Mesothelial cell of epicardium (in vitro differentiated cells): Measurements from ENCODE around the gene NUDT16L1. TPM values are rescaled to one million over a fixed set of nuclear protein-coding genes. Genes with fewer than 3 reads are reported as not detected.

ENCODE experiments used
- DNase-seq, 2 experiments: peaks; one replicate each; pipeline ENCODE4 v3.0.0; 2021; ENCODE audit warnings: low spot score in 2 of 2; ENCODE audit not compliant: unreplicated experiment in 2 of 2
- H3K27ac Mint-ChIP-seq: 2 replicates; pipeline ENCODE4 v1.8.0; 2021; ENCODE audit warnings: mixed read lengths
- H3K27me3 Mint-ChIP-seq: 2 replicates; pipeline ENCODE4 v1.8.0; 2021; ENCODE audit warnings: low read depth, mixed read lengths
- H3K36me3 Mint-ChIP-seq: 2 replicates; pipeline ENCODE4 v1.8.0; 2021; ENCODE audit warnings: mixed read lengths
- H3K4me1 Mint-ChIP-seq: 2 replicates; pipeline ENCODE4 v1.8.0; 2021; ENCODE audit warnings: mixed read lengths
- H3K4me3 Mint-ChIP-seq: 2 replicates; pipeline ENCODE4 v1.8.0; 2021; ENCODE audit warnings: mild to moderate bottlenecking, moderate library complexity, mixed read lengths
- H3K9me3 Mint-ChIP-seq: 2 replicates; pipeline ENCODE4 v1.8.0; 2021; ENCODE audit warnings: mixed read lengths
- microRNA-seq: library from miRNA; unstranded; fragments of <30 nt; microRNA quantifications from one replicate; pipeline ENCODE4 v1.2.0, GENCODE V29; 2021; ENCODE audit warnings: inconsistent platforms, mixed read lengths
- total RNA-seq: library from RNA; stranded (reverse); gene quantifications from 3 replicates; pipeline ENCODE4 v1.2.1, GENCODE V29; 2021
- TF ChIP-seq, protein P1 (sequence below): fragments of 200-600 bp; sonication (generic); IDR thresholded peaks from one replicate; pipeline ENCODE4 v1.5.0; 2021; ENCODE audit warnings: antibody characterized with exemption; ENCODE audit not compliant: unreplicated experiment

The NUDT16L1 gene
- total RNA-seq, 1 donor from 2014 or later = 33.0 TPM

DNA sequence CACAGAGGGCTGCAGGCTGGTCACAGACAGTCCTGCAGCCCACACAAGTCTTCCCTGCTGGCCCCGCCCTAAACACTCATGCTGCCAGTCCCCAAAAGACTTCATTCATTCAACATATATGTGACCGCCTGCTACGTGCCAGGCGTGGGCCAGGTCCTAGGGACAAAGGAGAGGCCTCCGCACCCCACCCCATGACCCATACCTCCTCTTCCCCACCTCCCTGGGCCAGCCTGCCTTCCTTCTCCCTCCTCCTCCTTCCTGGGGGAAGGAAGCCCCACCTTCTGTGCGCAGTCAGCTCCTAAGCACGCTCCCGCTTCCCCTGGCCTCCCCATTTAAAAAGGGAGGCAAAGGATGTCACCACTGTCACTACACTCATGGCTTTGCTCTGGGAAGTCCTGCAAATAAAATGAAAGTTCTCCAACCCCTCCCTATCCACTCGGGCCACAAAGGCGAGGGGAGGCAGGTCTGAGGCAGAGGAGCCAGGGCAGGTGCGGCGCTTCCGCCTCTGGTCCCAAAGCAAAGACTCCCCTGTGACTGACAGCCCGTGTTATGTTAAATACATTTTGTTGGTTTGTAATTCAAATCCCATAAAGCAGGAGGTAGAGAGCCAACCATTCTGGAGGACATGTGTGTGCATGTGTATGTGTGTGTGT is 50.0 kb downstream of the NUDT16L1 start:
- no peaks in the 10 kb centered on the region for H3K9me3 Mint-ChIP-seq
- H3K27ac Mint-ChIP-seq = no peak overlapping the region
- no peak for DNase-seq
- H3K4me3 Mint-ChIP-seq = no peak overlapping the region
- no peaks in the 10 kb centered on the region for H3K4me1 Mint-ChIP-seq
- peaks cover 2% of the 10 kb centered on the region for H3K27me3 Mint-ChIP-seq
- H3K36me3 Mint-ChIP-seq = no peaks in the 10 kb centered on the region
- TF ChIP-seq, protein P1, sequence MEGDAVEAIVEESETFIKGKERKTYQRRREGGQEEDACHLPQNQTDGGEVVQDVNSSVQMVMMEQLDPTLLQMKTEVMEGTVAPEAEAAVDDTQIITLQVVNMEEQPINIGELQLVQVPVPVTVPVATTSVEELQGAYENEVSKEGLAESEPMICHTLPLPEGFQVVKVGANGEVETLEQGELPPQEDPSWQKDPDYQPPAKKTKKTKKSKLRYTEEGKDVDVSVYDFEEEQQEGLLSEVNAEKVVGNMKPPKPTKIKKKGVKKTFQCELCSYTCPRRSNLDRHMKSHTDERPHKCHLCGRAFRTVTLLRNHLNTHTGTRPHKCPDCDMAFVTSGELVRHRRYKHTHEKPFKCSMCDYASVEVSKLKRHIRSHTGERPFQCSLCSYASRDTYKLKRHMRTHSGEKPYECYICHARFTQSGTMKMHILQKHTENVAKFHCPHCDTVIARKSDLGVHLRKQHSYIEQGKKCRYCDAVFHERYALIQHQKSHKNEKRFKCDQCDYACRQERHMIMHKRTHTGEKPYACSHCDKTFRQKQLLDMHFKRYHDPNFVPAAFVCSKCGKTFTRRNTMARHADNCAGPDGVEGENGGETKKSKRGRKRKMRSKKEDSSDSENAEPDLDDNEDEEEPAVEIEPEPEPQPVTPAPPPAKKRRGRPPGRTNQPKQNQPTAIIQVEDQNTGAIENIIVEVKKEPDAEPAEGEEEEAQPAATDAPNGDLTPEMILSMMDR = no peak

DNA sequence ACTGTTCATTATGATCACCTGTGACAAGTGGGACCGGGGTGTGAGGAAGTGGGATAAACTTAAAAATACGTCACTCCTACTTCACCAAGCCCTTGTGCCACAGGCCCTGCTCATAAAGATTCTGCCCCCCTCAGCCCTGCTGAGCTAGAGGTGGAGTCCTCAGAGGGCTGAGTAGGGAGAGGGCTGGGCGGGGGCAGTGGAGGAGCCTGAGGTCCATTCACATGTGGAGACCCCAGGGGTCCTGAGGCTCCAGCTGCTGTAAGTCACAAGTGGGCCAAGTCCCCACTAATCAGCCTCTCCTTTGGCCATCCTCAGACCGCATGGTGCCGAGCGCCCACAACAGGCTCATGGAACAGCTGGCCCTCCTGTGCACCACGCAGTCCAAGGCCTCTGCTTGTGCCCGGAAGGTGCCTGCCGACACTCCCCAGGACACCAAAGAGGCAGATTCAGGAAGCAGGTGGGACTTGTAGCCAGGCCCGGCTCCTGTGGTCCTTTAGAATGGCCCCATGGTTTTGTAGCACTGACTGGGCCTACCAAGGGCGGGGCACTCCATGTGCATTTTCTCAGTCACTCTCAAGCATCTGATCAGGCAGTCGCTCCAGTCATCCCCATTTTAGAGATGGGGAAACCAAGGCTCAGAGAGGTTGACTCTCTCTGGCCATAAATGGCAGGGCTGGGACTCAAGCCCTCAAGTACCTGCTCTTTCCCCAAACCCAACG is 51.4 kb downstream of the NUDT16L1 start:
- H3K27me3 Mint-ChIP-seq = peaks cover 2% of the 10 kb centered on the region
- no peak overlapping the region for H3K27ac Mint-ChIP-seq
- no peaks in the 10 kb centered on the region for H3K36me3 Mint-ChIP-seq
- H3K4me1 Mint-ChIP-seq = no peaks in the 10 kb centered on the region
- TF ChIP-seq, protein P1 = no peak
- DNase-seq = no peak
- no peak overlapping the region for H3K4me3 Mint-ChIP-seq
- H3K9me3 Mint-ChIP-seq = no peaks in the 10 kb centered on the region

DNA sequence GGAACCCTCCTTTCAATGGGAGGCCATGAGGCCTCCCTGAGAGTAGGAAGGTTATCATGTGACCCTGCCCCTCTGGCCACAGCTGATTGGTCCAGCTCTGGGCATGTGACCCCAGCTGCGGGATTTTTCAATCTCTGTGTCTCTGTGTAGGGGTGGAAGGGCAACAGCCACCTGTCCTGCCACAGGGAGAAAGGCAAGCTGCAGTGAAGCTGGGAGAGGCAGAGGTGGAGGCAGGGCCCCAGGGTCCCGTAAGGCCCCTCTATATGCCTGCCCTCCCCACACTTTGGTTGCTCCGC is 51.9 kb downstream of the NUDT16L1 start:
- Mint-ChIP-seq H3K27ac (no peak overlapping the region), H3K4me1 (no peaks in the 10 kb centered on the region), H3K9me3 (no peaks in the 10 kb centered on the region), H3K4me3 (no peak overlapping the region), H3K27me3 (peaks cover 2% of the 10 kb centered on the region), H3K36me3 (no peaks in the 10 kb centered on the region)
- TF ChIP-seq, protein P1 = no peak
- no peak for DNase-seq

Small RNAs within 50 kb of the gene (microRNA-seq; reads per million reads assigned to microRNA genes)
- 7.0 reads per million, percentile 26 among the genes with 10 or more reads in this experiment for gene MIR6769A

Other genes with a start within 250 kb of the NUDT16L1 start
- gene NMRAL1, start 218.9 kb upstream of the NUDT16L1 start, total RNA-seq = 55.3 to 59.1 TPM (median 56.0 TPM) in 3 replicates
- gene HMOX2, start 217.2 kb upstream of the NUDT16L1 start, total RNA-seq = 26.3 to 30.9 TPM (median 27.5 TPM) in 3 replicates
- gene CDIP1, start 154.8 kb upstream of the NUDT16L1 start, total RNA-seq = 24.2 to 28.2 TPM (median 27.0 TPM) in 3 replicates
- gene C16orf96, start 137.2 kb upstream of the NUDT16L1 start, total RNA-seq = 0.45 to 0.95 TPM (median 0.58 TPM) in 3 replicates
- gene UBALD1, start 78.7 kb upstream of the NUDT16L1 start, total RNA-seq = 51.3 to 59.3 TPM (median 53.1 TPM) in 3 replicates
- gene MGRN1, start 68.7 kb upstream of the NUDT16L1 start, total RNA-seq = 110 to 121 TPM (median 117 TPM) in 3 replicates
- 42.5 to 46.6 TPM (median 45.8 TPM) in 3 replicates for gene ANKS3, start 40.7 kb downstream of the NUDT16L1 start, total RNA-seq
- 0.45 to 0.84 TPM (median 0.49 TPM) in 3 replicates for gene DNAAF8, start 41.0 kb downstream of the NUDT16L1 start, total RNA-seq
- gene ZNF500, start 73.6 kb downstream of the NUDT16L1 start, total RNA-seq = 25.3 to 29.8 TPM (median 25.4 TPM) in 3 replicates
- 0.42 to 1.3 TPM (median 0.44 TPM) in 3 replicates for gene SEPTIN12, start 94.8 kb downstream of the NUDT16L1 start, total RNA-seq
- gene SMIM22, start 101.8 kb downstream of the NUDT16L1 start, total RNA-seq = not detected in 3 replicates
- gene ROGDI, start 109.1 kb downstream of the NUDT16L1 start, total RNA-seq = 53.9 to 61.8 TPM (median 55.4 TPM) in 3 replicates
- 96.6 to 105 TPM (median 104 TPM) in 3 replicates for gene GLYR1, start 153.7 kb downstream of the NUDT16L1 start, total RNA-seq
- 37.2 to 40.5 TPM (median 39.7 TPM) in 3 replicates for gene UBN1, start 153.9 kb downstream of the NUDT16L1 start, total RNA-seq
- gene PPL, start 243.6 kb downstream of the NUDT16L1 start, total RNA-seq = 36.0 to 37.1 TPM (median 36.8 TPM) in 3 replicates